PC-9 (cell line): Measurements from ENCODE around the gene EHMT1. TPM values are rescaled to one million over a fixed set of nuclear protein-coding genes. Genes with fewer than 3 reads are reported as not detected.

Experiments
- BruUV-seq: library from RNA; stranded (reverse); fragments of 400-500 nt; replicated peaks from 2 replicates; lab custom pipeline; 2021; lab: Mats Ljungman, UMichigan
- CTCF ChIA-PET: fragments of 300-600 bp; sonication (Branson Sonifier 250); formaldehyde crosslinking; loops from one replicate; lab custom pipeline; 2022; ENCODE audit warnings: antibody characterized with exemption; lab: Charles Lee
- POLR2A ChIA-PET: fragments of 300-600 bp; sonication (Branson Sonifier 250); formaldehyde crosslinking; loops from one replicate; lab custom pipeline; 2022; ENCODE audit warnings: antibody characterized with exemption; ENCODE audit not compliant: unreplicated experiment; lab: Charles Lee
- DNase-seq, 2 experiments: peaks; one replicate each; pipeline versions ENCODE4 v3.0.0 to v3.0.0-alpha.2; 2015 to 2022; ENCODE audit warnings: mixed read lengths in 1 of 2
- H2AFZ ChIP-seq: fragments of 200-600 bp; sonication (generic); 2 replicates; pipeline ENCODE4 v1.8.1; 2017; ENCODE audit warnings: antibody characterized with exemption
- H3F3A ChIP-seq: fragments of 200-600 bp; sonication (generic); 2 replicates; pipeline ENCODE4 v1.8.1; 2017; ENCODE audit warnings: antibody characterized with exemption, mild to moderate bottlenecking, low read depth; ENCODE audit not compliant: insufficient read depth
- H3K27ac ChIP-seq: fragments of 200-600 bp; sonication (generic); 2 replicates; pipeline ENCODE4 v1.6.1; 2016; ENCODE audit warnings: mixed run types
- H3K27me3 ChIP-seq: fragments of 200-600 bp; sonication (generic); 2 replicates; pipeline ENCODE4 v1.6.1; 2016; ENCODE audit warnings: low read depth, mixed run types; ENCODE audit not compliant: insufficient read depth
- H3K36me3 ChIP-seq: fragments of 200-600 bp; sonication (generic); 2 replicates; pipeline ENCODE4 v1.6.1; 2016; ENCODE audit warnings: low read depth, mixed run types
- H3K4me1 ChIP-seq: fragments of 200-600 bp; sonication (generic); replicated peaks from 2 replicates; pipeline ENCODE4 v1.6.1; 2016; ENCODE audit warnings: mixed run types; ENCODE audit not compliant: insufficient read depth
- H3K4me2 ChIP-seq: fragments of 200-600 bp; sonication (generic); 2 replicates; pipeline ENCODE4 v1.6.1; 2017; ENCODE audit warnings: mixed run types
- H3K4me3 ChIP-seq: fragments of 200-600 bp; sonication (generic); 2 replicates; pipeline ENCODE4 v1.6.1; 2016; ENCODE audit warnings: mixed run types
- H3K79me2 ChIP-seq: fragments of 200-600 bp; sonication (generic); 2 replicates; pipeline ENCODE4 v1.6.1; 2017; ENCODE audit warnings: low read depth, mixed run types
- H3K9me2 ChIP-seq: fragments of 200-600 bp; sonication (generic); 2 replicates; pipeline ENCODE4 v1.8.1; 2017; ENCODE audit warnings: mild to moderate bottlenecking; ENCODE audit not compliant: insufficient read depth
- H3K9me3 ChIP-seq: fragments of 200-600 bp; sonication (generic); 2 replicates; pipeline ENCODE4 v1.8.1; 2016; ENCODE audit warnings: low read depth; ENCODE audit not compliant: insufficient read depth
- H4K20me1 ChIP-seq: fragments of 200-600 bp; sonication (generic); 2 replicates; pipeline ENCODE4 v1.8.1; 2017; ENCODE audit not compliant: insufficient read depth
- EZH2 ChIP-seq: fragments of 200-600 bp; sonication (generic); IDR thresholded peaks from 2 replicates; pipeline ENCODE4 v1.8.0; 2017; ENCODE audit warnings: antibody characterized with exemption, low read depth
- intact Hi-C: fragments of 100-400 bp; cut with micrococcal nuclease; formaldehyde crosslinking; loops from one replicate; pipeline ENCODE4 v1.10.0; 2022; ENCODE audit not compliant: unreplicated experiment
- total RNA-seq: library from RNA; stranded (reverse); gene quantifications from 2 replicates; pipeline ENCODE4 v1.2.3, GENCODE V29; 2021
- TF ChIP-seq, protein P1 (sequence below): fragments of 200-600 bp; sonication (generic); conservative IDR thresholded peaks from 2 replicates; pipeline ENCODE4 v1.6.1; 2017; ENCODE audit warnings: mixed run types, antibody characterized with exemption, mild to moderate bottlenecking, moderate library complexity

Gene EHMT1
- total RNA-seq, 1 experiment from 2014 or later = 116 TPM

DNA sequence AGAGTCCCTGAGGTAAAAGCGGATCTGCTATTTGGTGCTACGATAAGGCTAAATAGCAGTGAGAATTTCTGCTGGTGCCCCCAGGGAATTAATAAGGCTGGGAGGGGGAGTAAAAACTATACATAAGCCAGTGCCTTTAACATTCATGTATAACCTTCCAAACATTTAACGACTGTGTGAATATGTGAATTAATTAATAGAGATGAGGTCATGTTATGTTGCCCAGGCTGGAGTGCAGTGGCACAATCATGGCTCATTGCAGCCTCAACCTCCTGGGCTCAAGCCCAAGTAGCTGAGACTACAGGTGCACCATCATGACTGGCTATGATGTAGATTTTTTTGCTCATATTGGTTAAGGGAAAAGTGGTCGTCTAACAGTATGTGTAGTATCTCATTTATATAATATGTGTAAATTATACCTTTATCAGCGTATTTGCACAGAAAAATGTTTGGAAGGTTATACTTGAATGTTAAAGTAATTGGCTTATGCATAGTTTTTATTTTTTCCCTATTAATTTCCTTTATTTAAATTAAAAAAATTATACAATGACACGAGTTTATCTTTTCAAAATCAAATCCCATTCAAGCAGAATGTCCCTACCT lies 64.6 kb downstream of the EHMT1 start:
- peaks cover 9% of the 10 kb centered on the region for H3F3A ChIP-seq
- no peaks in the 10 kb centered on the region for H3K27me3 ChIP-seq
- no peaks in the 10 kb centered on the region for H3K4me1 ChIP-seq
- no peak overlapping the region for H3K27ac ChIP-seq
- ChIA-PET CTCF (interaction anchor here (0.6 kb wide), 1 partner anchor 272 kb away, joined by 4 read pairs; no protein-coding TSS in a partner anchor), POLR2A (no interaction called here)
- H3K4me3 ChIP-seq = no peak overlapping the region
- no peaks in the 10 kb centered on the region for H3K36me3 ChIP-seq
- H2AFZ ChIP-seq = no peak overlapping the region
- peaks cover 89% of the 10 kb centered on the region for H3K79me2 ChIP-seq
- no peak for DNase-seq
- intact Hi-C loops = no loop called here
- no peaks in the 10 kb centered on the region for H3K9me3 ChIP-seq
- BruUV-seq = no TSS peak
- H4K20me1 ChIP-seq = peaks cover 80% of the 10 kb centered on the region
- no peak overlapping the region for H3K4me2 ChIP-seq
- TF ChIP-seq EZH2 = no peak
- TF ChIP-seq, protein P1, sequence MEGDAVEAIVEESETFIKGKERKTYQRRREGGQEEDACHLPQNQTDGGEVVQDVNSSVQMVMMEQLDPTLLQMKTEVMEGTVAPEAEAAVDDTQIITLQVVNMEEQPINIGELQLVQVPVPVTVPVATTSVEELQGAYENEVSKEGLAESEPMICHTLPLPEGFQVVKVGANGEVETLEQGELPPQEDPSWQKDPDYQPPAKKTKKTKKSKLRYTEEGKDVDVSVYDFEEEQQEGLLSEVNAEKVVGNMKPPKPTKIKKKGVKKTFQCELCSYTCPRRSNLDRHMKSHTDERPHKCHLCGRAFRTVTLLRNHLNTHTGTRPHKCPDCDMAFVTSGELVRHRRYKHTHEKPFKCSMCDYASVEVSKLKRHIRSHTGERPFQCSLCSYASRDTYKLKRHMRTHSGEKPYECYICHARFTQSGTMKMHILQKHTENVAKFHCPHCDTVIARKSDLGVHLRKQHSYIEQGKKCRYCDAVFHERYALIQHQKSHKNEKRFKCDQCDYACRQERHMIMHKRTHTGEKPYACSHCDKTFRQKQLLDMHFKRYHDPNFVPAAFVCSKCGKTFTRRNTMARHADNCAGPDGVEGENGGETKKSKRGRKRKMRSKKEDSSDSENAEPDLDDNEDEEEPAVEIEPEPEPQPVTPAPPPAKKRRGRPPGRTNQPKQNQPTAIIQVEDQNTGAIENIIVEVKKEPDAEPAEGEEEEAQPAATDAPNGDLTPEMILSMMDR = no peak
- no peaks in the 10 kb centered on the region for H3K9me2 ChIP-seq

DNA sequence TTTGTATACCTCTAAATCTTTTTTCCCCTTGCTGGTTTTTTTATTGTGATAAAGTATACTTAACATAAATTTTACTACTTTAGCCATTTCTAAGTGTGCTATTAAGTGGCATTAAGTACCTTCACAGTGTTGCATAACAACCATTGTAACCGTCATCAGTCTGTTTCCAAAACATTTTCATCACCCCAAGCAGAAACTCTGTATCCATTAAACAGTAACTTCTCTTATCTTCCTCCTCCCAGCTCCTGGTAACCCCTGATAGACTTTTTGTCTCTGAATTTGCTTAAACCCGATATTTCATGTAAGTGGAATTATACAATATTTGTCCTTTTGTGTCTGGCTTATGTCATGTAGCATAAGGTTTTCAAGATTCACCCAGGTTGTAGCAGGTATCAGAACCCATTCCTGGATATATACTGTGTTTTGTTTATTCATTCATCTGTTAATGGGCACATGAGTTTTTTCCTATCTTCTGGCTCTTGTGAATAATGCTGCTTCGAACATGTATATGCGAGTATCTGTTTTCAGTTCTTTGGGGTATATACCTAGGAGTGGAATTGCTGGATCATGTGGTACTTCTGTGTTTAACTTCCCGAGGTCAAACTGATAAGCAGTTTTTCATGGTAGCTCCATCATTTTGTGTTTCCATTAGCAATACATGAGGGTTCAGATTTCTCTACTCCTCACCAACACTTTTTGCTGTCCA lies 66.4 kb downstream of the EHMT1 start:
- POLR2A ChIA-PET = no interaction called here
- no TSS peak for BruUV-seq
- TF ChIP-seq, protein P1 = no peak
- no peaks in the 10 kb centered on the region for H3K4me1 ChIP-seq
- no peaks in the 10 kb centered on the region for H3K9me3 ChIP-seq
- no peaks in the 10 kb centered on the region for H3K9me2 ChIP-seq
- DNase-seq = no peak
- H2AFZ ChIP-seq = no peak overlapping the region
- H3F3A ChIP-seq = peaks cover 24% of the 10 kb centered on the region
- H3K4me3 ChIP-seq = no peak overlapping the region
- H3K27me3 ChIP-seq = no peaks in the 10 kb centered on the region
- no peak overlapping the region for H3K27ac ChIP-seq
- CTCF ChIA-PET = no interaction called here
- H3K4me2 ChIP-seq = no peak overlapping the region
- intact Hi-C loops = no loop called here
- H4K20me1 ChIP-seq = peaks cover 79% of the 10 kb centered on the region
- peaks cover 92% of the 10 kb centered on the region for H3K79me2 ChIP-seq
- H3K36me3 ChIP-seq = no peaks in the 10 kb centered on the region

DNA sequence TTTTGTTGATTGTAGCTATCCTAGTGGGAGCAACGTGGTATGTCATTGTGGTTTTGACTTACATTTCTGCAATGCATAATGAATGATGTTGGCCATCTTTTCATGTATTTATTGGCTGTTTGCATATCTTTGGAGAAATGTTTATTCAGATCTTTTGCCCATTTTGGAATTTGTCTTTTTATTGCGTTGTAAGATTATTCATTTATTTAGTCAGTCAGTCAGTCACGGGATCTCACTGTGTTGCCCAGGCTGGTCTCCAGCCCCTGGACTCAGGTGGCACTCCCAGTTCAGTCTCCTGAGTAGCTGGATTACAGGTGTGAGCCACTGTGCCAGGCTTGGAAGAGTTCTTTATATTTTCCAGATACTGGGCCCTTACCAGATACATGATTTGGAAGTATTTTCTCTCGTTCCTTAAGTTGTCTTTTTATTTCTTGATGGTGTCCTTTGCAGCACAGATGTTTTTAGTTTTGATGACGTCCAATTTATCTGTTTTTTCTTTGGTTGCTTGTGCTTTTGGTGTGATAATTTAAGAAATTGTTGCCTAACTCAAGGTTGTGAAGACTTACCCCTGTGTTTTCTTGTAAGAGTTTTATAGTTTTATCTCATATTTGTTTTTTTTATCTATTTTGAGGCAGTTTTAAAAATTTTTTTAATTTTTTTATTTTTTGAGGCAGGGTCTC lies 67.1 kb downstream of the EHMT1 start:
- Histone ChIP-seq H4K20me1 (peaks cover 79% of the 10 kb centered on the region), H3K27me3 (no peaks in the 10 kb centered on the region), H3K36me3 (no peaks in the 10 kb centered on the region), H3K79me2 (peaks cover 91% of the 10 kb centered on the region), H3K9me2 (no peaks in the 10 kb centered on the region), H3F3A (peaks cover 24% of the 10 kb centered on the region), H3K9me3 (no peaks in the 10 kb centered on the region), H3K27ac (no peak overlapping the region), H3K4me1 (no peaks in the 10 kb centered on the region), H2AFZ (no peak overlapping the region), H3K4me2 (no peak overlapping the region), H3K4me3 (no peak overlapping the region)
- no peak for DNase-seq
- TF ChIP-seq, protein P1 = no peak
- TF ChIP-seq EZH2 = no peak
- intact Hi-C loops = no loop called here
- BruUV-seq = no TSS peak
- ChIA-PET CTCF (no interaction called here), POLR2A (no interaction called here)
